Rectal smooth muscle tissue (tissue), 1 donor: Measurements from ENCODE around the gene KRTAP10-8.
"Not testable (repeated sequence)": the region's sequence is repeated elsewhere in the genome, so short reads cannot be mapped to it uniquely, and the experiment has no call there.

Source experiments
- H3K27ac ChIP-seq: one replicate; pipeline ENCODE4 v1.7.0; 2013; ENCODE audit warnings: low read depth, low read length, inconsistent platforms
- H3K27me3 ChIP-seq: one replicate; pipeline ENCODE4 v1.7.0; 2013; ENCODE audit warnings: low read length; ENCODE audit not compliant: control insufficient read depth, insufficient read depth
- H3K36me3 ChIP-seq: one replicate; pipeline ENCODE4 v1.7.0; 2013; ENCODE audit warnings: low read length; ENCODE audit not compliant: control insufficient read depth, insufficient read depth
- H3K4me1 ChIP-seq: one replicate; pipeline ENCODE4 v1.7.0; 2013; ENCODE audit warnings: low read length; ENCODE audit not compliant: control insufficient read depth, insufficient read depth
- H3K4me3 ChIP-seq: one replicate; pipeline ENCODE4 v1.7.0; 2013; ENCODE audit warnings: low read length
- H3K9ac ChIP-seq: one replicate; pipeline ENCODE4 v1.7.0; 2013; ENCODE audit warnings: low read length

Gene KRTAP10-8

DNA sequence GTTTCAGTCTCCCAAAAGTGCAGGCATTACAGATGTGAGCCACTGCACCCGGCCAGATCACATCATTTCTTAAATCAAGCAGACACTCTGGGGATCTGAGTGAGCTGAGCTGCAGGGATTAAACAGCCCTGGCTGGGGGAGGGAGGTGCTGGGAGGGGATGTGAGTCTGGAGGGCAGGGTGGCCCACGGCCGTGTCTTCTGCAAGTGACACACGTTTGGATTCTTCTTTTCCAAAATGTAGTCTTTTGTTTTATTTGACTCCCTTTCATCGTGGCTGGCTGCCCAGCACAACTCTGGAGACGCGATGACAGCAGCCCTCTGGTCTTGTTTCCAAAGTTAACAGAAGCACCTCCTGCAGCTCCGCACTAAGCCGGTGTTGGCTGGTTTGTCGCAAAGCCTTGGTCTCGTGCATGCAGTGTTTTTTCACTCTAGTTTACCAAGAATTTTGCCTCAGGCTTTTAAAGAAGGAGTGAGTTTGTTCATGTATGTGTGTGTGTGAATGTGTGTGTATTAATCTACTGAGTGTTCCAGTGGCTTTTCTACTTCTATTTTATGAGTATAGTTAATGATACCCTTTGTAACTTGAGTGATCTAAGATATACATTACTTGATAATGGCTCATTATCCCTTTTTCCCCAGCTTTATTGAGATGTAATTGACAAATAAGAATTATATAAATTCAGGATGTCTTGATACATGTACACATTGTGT is 28.6 kb upstream of the KRTAP10-8 start:
- no peaks in the 10 kb centered on the region for H3K4me1 ChIP-seq
- no peak overlapping the region for H3K27ac ChIP-seq
- no peak overlapping the region for H3K9ac ChIP-seq
- H3K36me3 ChIP-seq, result no peaks in the 10 kb centered on the region
- no peaks in the 10 kb centered on the region for H3K27me3 ChIP-seq
- H3K4me3 ChIP-seq, result no peak overlapping the region

DNA sequence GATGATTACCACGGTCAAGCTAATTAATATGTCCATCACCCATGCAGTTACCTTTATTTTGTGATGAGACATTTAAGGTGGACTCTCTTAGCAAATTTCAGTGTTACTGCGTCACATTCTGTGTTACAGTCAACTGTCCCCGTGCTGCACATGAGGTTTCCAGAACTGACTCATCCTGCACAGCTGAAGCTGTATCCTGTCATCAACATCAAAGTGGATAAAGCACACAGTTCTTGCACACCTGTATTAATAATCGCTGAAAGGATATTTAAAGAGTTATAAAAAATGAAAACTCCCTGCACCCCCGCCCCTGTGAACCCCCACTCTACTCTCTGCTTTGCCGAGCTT is 28.1 kb upstream of the KRTAP10-8 start:
- Histone ChIP-seq H3K27me3 (no peaks in the 10 kb centered on the region), H3K27ac (no peak overlapping the region), H3K4me3 (no peak overlapping the region), H3K4me1 (no peaks in the 10 kb centered on the region), H3K36me3 (no peaks in the 10 kb centered on the region), H3K9ac (no peak overlapping the region)

DNA sequence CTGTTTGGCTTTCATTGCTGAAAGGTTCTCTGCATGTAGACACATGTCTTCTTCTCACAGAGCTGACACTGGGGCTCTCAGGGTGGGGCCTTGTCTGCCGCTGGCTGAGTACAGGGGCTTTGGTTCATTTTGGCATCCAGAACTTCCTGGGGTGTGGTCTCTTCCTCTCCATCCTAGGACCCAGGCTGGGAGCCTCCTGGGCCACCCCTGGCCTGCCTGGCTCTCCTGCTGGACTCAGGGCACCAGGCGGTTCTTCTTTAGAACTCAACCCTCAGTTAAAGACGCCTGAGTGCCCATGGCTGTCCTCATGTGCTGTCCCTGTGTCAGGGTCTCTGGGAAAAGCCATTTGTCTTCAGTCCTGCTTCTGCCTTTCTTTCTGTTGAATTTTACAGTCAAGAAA is 26.0 kb upstream of the KRTAP10-8 start:
- H3K36me3 ChIP-seq, result no peaks in the 10 kb centered on the region
- H3K27ac ChIP-seq, result no peak overlapping the region
- H3K9ac ChIP-seq, result no peak overlapping the region
- no peaks in the 10 kb centered on the region for H3K4me1 ChIP-seq
- no peak overlapping the region for H3K4me3 ChIP-seq
- peaks cover 2% of the 10 kb centered on the region for H3K27me3 ChIP-seq

DNA sequence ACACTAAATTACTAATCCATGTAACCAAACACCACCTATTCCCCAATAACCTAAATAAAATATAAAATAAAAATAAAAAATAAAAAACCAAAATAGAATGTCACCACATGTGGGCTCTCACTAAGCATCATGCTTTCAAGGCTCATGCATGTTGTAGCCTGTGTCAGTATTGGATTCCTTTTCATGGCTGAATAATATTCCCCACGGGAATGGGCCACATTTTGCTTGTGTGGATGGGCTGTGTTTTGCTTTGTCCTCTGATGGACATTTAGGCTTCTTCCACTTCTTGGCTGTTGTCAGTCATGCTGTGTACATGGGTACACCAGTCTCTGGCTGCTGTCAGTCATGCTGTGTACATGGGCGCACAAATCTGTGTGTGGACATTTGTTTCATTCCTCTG is 22.8 kb upstream of the KRTAP10-8 start:
- H3K27ac ChIP-seq, result no peak overlapping the region
- H3K9ac ChIP-seq, result no peak overlapping the region
- H3K4me1 ChIP-seq, result no peaks in the 10 kb centered on the region
- H3K4me3 ChIP-seq, result no peak overlapping the region
- H3K36me3 ChIP-seq, result no peaks in the 10 kb centered on the region
- peaks cover 2% of the 10 kb centered on the region for H3K27me3 ChIP-seq

DNA sequence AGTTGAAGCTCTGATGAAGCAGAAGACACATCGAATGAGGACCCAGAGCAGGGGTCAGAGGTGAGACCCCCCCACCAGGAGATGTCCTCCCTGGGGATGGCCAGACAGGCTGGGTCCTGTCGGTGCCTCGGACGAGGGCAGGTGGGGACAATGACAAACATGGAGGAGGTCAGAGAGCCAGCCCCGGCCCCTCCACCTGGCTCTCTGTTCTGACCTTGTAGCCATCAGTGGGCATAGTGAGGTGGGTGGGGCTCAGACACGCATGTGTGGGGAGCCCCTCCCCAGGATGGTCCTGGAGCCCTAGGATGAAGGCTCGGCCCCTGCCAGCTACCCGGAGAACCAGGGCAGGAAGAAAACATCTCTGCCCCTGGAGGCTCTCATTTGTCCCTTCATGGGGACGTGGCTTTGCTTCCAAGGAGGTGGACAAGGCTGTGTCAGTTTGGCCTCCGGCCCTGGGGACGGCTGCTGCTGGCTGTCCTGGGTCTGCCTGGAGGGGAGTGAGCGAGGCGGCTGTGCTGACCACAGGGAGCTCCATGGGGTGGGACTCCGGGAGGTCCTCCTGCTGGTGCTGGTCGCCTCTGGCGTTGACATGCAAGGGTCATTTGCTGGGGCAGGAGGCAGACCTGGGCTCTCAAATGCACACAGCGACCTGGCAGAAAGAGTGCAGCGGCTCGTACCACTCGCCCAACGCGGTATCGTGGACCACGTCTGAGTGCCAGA is 22.1 kb upstream of the KRTAP10-8 start:
- Histone ChIP-seq H3K4me3 (no peak overlapping the region), H3K9ac (no peak overlapping the region), H3K4me1 (no peaks in the 10 kb centered on the region), H3K27ac (no peak overlapping the region), H3K27me3 (peaks cover 2% of the 10 kb centered on the region), H3K36me3 (no peaks in the 10 kb centered on the region)

DNA sequence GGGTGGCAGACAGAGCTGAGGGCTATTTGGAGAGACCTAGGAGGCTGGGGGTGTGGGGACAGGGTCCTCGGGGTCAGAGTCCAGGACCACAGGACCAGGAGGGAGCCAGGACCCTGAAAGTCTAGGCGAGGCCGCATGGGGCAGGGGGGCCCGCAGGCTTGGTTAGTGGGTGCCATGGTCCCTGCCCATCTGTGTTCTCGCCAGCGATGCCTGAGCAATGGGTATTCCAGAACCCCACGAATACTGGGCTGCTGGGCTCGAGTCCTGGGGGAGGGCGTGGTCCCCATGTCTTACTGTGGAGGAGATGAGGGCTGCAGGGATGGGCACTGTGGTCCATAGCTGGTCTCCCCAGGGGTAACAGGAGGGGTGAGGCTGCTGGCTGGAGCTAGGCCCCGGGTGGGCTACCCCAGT is 21.6 kb upstream of the KRTAP10-8 start:
- Histone ChIP-seq H3K9ac (no peak overlapping the region), H3K36me3 (no peaks in the 10 kb centered on the region), H3K4me3 (no peak overlapping the region), H3K27me3 (peaks cover 2% of the 10 kb centered on the region), H3K4me1 (no peaks in the 10 kb centered on the region), H3K27ac (no peak overlapping the region)

DNA sequence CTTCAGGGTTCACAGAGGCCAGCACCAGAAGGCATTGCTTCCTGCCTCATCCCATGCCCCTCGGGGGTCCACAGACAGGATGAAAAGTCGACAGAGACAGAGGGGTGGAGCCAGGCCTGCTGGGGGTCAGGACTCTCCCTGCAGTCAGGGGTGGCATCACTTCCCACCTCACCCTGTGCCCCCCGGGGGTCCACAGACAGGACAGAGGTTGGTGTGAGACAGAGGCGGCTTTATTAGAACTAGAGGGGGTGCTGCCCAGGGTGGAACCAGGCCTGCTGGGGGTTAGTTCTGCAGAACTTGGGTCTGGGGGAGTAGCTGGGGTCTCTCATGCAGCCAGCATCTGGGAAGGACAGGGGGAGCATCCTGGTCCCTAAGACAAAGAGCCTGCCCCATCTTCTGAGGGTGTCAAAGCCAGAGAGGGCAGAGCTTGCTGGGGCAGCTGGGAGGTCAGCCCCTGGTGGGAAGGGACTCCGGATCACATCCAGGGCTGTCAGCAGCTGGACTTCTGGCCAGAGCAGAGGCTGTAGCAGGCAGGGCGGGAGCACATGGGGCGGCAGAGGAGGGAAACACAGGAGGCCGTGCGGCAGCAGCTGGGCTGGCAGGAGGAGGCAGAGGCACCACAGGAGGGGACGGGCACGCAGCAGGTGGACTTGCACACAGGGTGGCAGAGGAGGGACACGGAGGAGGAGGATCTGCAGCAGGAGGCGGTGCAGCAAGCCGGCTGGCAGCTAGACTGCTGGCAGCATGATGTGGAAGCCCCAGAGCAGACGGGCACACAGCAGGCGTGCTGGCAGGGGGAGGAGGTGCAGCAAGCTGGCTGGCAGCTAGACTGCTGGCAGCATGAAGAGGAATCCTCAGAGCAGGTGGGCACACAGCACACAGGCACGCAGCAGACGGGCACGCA is 20.7 kb upstream of the KRTAP10-8 start:
- not testable (repeated sequence) for H3K27ac ChIP-seq, H3K4me1 ChIP-seq, H3K36me3 ChIP-seq, H3K9ac ChIP-seq, H3K27me3 ChIP-seq, H3K4me3 ChIP-seq

DNA sequence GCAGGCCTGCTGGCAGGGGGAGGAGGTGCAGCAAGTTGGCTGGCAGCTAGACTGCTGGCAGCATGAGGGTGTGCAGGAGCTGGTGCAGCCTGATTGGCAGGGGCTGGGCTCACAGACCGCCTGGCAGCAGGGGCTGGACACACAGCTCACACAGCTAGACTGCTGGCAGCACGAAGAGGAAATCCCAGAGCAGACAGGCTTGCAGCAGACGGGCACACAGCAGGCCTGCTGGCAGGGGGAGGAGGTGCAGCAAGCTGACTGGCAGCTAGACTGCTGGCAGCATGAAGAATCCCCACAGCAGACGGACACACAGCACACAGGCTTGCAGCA is 20.1 kb upstream of the KRTAP10-8 start:
- H3K27me3 ChIP-seq, H3K4me3 ChIP-seq, H3K4me1 ChIP-seq, H3K9ac ChIP-seq, H3K27ac ChIP-seq, H3K36me3 ChIP-seq: not testable (repeated sequence)

DNA sequence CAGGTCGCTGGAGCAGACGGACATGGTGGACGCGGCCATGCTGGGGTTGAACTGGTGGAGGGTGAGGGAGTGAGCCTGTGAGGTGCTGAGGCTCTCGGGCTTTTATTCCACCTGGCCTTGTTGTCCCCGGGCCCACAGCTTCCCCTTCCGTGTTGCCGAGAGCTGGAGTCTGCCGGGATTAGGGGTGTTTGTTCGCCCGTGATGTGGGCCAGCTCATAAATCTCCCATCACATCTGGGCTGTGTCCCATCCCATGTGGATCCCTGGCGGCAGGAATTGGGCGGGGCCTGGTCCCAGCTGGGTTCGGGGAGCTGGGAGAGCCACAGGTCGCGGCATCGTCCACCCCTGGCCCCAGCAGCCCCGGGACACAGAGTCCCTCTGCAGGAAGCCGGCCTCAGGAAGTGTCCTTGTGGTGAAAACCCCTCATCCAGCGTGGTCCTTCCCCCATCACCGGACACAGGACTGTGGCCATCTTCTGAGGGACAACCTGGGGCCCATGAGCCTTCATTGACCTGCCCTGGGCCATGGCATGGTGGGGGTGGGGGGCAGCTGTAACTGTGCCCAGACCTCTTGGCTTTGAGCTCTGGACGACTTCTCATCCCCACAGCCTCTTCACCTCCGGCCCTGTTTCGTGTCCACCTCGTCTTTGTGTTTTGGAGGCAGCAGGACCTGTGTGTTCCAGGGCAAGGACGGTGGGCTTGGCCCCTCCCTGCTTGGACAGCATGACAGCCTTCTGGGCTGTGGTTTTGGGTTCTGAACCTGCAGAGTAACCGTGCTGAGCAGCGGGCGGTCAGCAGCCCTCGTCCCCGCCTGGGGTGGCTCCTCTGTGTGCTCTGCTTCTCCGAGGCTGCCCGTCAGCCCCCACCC is 19.2 kb upstream of the KRTAP10-8 start, which contains the start of gene KRTAP10-6:
Gene KRTAP10-6 (minus strand): TSS at position 60 of the 866 bp plus-strand sequence. CDS start 21 bp downstream, at position 39.
- H3K4me1 ChIP-seq, result no peaks in the 10 kb centered on the region
- H3K36me3 ChIP-seq, result no peaks in the 10 kb centered on the region
- H3K9ac ChIP-seq, result no peak within 1 kb of the TSS
- H3K27me3 ChIP-seq, result peaks cover 2% of the 10 kb centered on the region
- no peak within 1 kb of the TSS for H3K27ac ChIP-seq
- no peak within 1 kb of the TSS for H3K4me3 ChIP-seq

DNA sequence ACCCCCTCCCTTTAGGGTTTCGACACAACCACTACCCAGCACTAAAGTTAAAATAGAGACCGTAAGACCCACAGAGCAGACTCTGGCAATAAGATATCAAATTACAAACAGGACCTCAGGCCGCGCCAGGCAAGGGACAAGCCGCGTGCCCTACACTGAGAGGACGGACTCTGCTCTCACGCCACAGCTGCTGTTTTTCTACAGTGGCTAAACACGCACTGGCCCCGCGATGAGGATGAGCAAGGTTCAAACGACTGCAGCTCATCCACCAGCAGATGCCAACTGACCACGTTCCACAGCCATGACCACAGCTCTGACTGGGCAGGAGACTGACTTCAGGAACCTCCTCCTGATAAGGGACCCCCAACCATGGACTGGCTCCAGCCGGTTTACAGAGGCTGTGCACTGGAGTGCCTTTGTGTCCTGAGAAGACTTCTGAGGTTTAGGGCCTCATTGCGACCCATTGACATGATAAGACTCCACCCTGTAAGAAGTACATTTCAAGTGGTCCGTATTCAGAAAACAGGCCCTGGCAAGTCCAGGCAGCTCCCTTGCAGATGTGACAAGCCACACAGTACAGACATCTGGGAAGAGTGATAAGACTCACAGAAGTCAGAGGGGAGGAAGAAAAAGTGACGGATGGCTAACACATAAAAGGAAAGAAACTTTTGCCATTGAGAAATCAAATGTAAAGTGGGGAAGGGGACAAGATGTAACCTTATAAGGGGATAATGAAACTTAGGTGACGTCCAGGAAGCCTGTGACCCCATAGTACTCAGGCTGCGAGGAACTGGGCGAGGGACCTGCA is 18.1 kb upstream of the KRTAP10-8 start:
- H3K27me3 ChIP-seq, result peaks cover 2% of the 10 kb centered on the region
- no peaks in the 10 kb centered on the region for H3K36me3 ChIP-seq
- H3K27ac ChIP-seq, result no peak overlapping the region
- H3K4me3 ChIP-seq, result no peak overlapping the region
- no peaks in the 10 kb centered on the region for H3K4me1 ChIP-seq
- H3K9ac ChIP-seq, result no peak overlapping the region

DNA sequence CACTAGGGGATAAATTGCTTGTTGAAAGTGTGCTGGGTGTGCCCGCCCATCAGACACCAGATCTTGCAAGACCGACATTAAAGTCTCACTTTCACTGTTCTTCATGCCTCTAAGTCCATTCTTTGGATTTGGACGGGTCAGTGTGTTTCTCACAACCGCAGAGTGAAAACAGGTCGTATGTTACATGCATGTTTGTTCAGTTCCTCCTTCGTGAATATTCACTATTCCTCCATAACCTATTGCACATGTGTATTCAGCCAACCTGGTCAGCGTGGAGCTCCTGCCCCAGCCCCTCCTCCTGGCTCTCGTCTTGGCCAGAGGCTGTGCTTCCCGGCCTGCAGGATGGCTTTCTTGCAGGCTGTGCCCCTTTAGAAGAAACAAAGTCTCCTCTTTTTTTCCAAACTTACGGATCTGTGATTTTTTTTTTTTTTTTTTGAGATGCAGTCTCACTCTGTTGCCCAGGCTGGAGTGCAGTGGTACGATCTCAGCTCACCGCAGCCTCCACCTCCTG is 17.4 kb upstream of the KRTAP10-8 start:
- no peaks in the 10 kb centered on the region for H3K36me3 ChIP-seq
- no peak overlapping the region for H3K9ac ChIP-seq
- no peak overlapping the region for H3K4me3 ChIP-seq
- no peaks in the 10 kb centered on the region for H3K4me1 ChIP-seq
- no peak overlapping the region for H3K27ac ChIP-seq
- no peaks in the 10 kb centered on the region for H3K27me3 ChIP-seq
